ENCODE measurements around the gene USF3. TPM values are rescaled to one million over a fixed set of nuclear protein-coding genes. Genes with fewer than 3 reads are reported as not detected.

Gene USF3
- 10 to 100 TPM; 14.6 to 19.9 TPM for total RNA-seq

GRCh38 chr3:113695786-113696645, at the start of gene USF3:
Gene USF3, minus strand, starts transcription at chr3:113696642. Its CDS starts 21,764 bp downstream, at chr3:113674878.
- peak within 1 kb of the TSS; percentile 90 for H3K4me3 Mint-ChIP-seq
- ATAC-seq (replicated peaks): peak; percentile 72
- H3K27me3 Mint-ChIP-seq: no peaks in the 10 kb centered on the region
- H3K4me1 Mint-ChIP-seq: peaks cover 13% of the 10 kb centered on the region
- no peaks in the 10 kb centered on the region for H3K9me3 Mint-ChIP-seq
- H3K27ac Mint-ChIP-seq: peak within 1 kb of the TSS; percentile 90
- H3K36me3 Mint-ChIP-seq (ENCODE audit: low read depth): no peaks in the 10 kb centered on the region

- Mint-ChIP-seq H3K27me3 (no peaks in the 10 kb centered on the region), H3K27ac (peak within 1 kb of the TSS; percentile 100), H3K9me3 (no peaks in the 10 kb centered on the region), H3K4me1 (peaks cover 52% of the 10 kb centered on the region), H3K4me3 (peak within 1 kb of the TSS; percentile 98), H3K36me3 (ENCODE audit: low read depth) (peaks cover 62% of the 10 kb centered on the region)
- ATAC-seq (replicated peaks): peak; percentile 72
Measured at GRCh38 chr3:113745756-113746547, 49.5 kb upstream of the USF3 start, which contains the start of gene NAA50. Gene NAA50, minus strand, starts transcription at chr3:113746249. Its CDS starts 300 bp downstream, at chr3:113745949.

GRCh38 chr3:113744941-113745755, 48.7 kb upstream of the USF3 start:
- Mint-ChIP-seq H3K9me3 (no peaks in the 10 kb centered on the region), H3K36me3 (ENCODE audit: low read depth) (peaks cover 70% of the 10 kb centered on the region), H3K4me3 (peak overlapping the region; percentile 98), H3K4me1 (peaks cover 54% of the 10 kb centered on the region), H3K27me3 (no peaks in the 10 kb centered on the region), H3K27ac (peak overlapping the region; percentile 100)
- peak; percentile 71 for ATAC-seq (replicated peaks)

- Mint-ChIP-seq H3K4me1 (peaks cover 48% of the 10 kb centered on the region), H3K9me3 (no peaks in the 10 kb centered on the region), H3K4me3 (peak overlapping the region; percentile 98), H3K27ac (peak overlapping the region; percentile 100), H3K36me3 (ENCODE audit: low read depth) (peaks cover 78% of the 10 kb centered on the region), H3K27me3 (no peaks in the 10 kb centered on the region)
- no peak for ATAC-seq (replicated peaks)
Measured at GRCh38 chr3:113743006-113743630, 46.7 kb upstream of the USF3 start.

- Mint-ChIP-seq H3K27ac (peak overlapping the region; percentile 68), H3K4me1 (peaks cover 58% of the 10 kb centered on the region), H3K36me3 (ENCODE audit: low read depth) (peaks cover 75% of the 10 kb centered on the region), H3K9me3 (no peaks in the 10 kb centered on the region), H3K4me3 (peak overlapping the region; percentile 98), H3K27me3 (no peaks in the 10 kb centered on the region)
- ATAC-seq (replicated peaks): no peak
Measured at GRCh38 chr3:113741620-113742019, 45.2 kb upstream of the USF3 start.

- Mint-ChIP-seq H3K27ac (peak overlapping the region; percentile 68), H3K4me1 (peaks cover 55% of the 10 kb centered on the region), H3K9me3 (no peaks in the 10 kb centered on the region), H3K27me3 (no peaks in the 10 kb centered on the region), H3K36me3 (ENCODE audit: low read depth) (peaks cover 75% of the 10 kb centered on the region), H3K4me3 (peak overlapping the region; percentile 98)
- ATAC-seq (replicated peaks): no peak
Measured at GRCh38 chr3:113741086-113741485, 44.6 kb upstream of the USF3 start.

GRCh38 chr3:113736548-113737089, 40.2 kb upstream of the USF3 start:
- Mint-ChIP-seq H3K36me3 (ENCODE audit: low read depth) (peaks cover 73% of the 10 kb centered on the region), H3K27me3 (no peaks in the 10 kb centered on the region), H3K4me1 (peaks cover 46% of the 10 kb centered on the region), H3K27ac (peak overlapping the region; percentile 87), H3K9me3 (no peaks in the 10 kb centered on the region), H3K4me3 (peak overlapping the region; percentile 39)
- ATAC-seq (replicated peaks): peak; percentile 64

- H3K27me3 Mint-ChIP-seq: no peaks in the 10 kb centered on the region
- no peak for ATAC-seq (replicated peaks)
- no peaks in the 10 kb centered on the region for H3K9me3 Mint-ChIP-seq
- H3K27ac Mint-ChIP-seq: no peak overlapping the region
- H3K4me3 Mint-ChIP-seq: no peak overlapping the region
- peaks cover 90% of the 10 kb centered on the region for H3K36me3 Mint-ChIP-seq (ENCODE audit: low read depth)
- peaks cover 21% of the 10 kb centered on the region for H3K4me1 Mint-ChIP-seq
Measured at GRCh38 chr3:113731694-113732093, 35.3 kb upstream of the USF3 start.

- Mint-ChIP-seq H3K27ac (no peak overlapping the region), H3K27me3 (no peaks in the 10 kb centered on the region), H3K4me1 (peaks cover 20% of the 10 kb centered on the region), H3K36me3 (ENCODE audit: low read depth) (peaks cover 87% of the 10 kb centered on the region), H3K9me3 (no peaks in the 10 kb centered on the region), H3K4me3 (no peak overlapping the region)
- ATAC-seq (replicated peaks): no peak
Measured at GRCh38 chr3:113730550-113730949, 34.1 kb upstream of the USF3 start.

- H3K27me3 Mint-ChIP-seq: no peaks in the 10 kb centered on the region
- no peak for ATAC-seq (replicated peaks)
- H3K4me1 Mint-ChIP-seq: peaks cover 21% of the 10 kb centered on the region
- H3K9me3 Mint-ChIP-seq: no peaks in the 10 kb centered on the region
- no peak overlapping the region for H3K27ac Mint-ChIP-seq
- H3K36me3 Mint-ChIP-seq (ENCODE audit: low read depth): peaks cover 83% of the 10 kb centered on the region
- no peak overlapping the region for H3K4me3 Mint-ChIP-seq
Measured at GRCh38 chr3:113728661-113729060, 32.2 kb upstream of the USF3 start.

GRCh38 chr3:113721636-113722035, 25.2 kb upstream of the USF3 start:
- no peak overlapping the region for H3K4me3 Mint-ChIP-seq
- no peak overlapping the region for H3K27ac Mint-ChIP-seq
- no peak for ATAC-seq (replicated peaks)
- H3K27me3 Mint-ChIP-seq: no peaks in the 10 kb centered on the region
- H3K36me3 Mint-ChIP-seq (ENCODE audit: low read depth): peaks cover 84% of the 10 kb centered on the region
- no peaks in the 10 kb centered on the region for H3K9me3 Mint-ChIP-seq
- H3K4me1 Mint-ChIP-seq: peaks cover 17% of the 10 kb centered on the region

- H3K27ac Mint-ChIP-seq: peak overlapping the region; percentile 27
- no peaks in the 10 kb centered on the region for H3K27me3 Mint-ChIP-seq
- no peak for ATAC-seq (replicated peaks)
- no peak overlapping the region for H3K4me3 Mint-ChIP-seq
- H3K9me3 Mint-ChIP-seq: no peaks in the 10 kb centered on the region
- H3K36me3 Mint-ChIP-seq (ENCODE audit: low read depth): peaks cover 89% of the 10 kb centered on the region
- H3K4me1 Mint-ChIP-seq: peaks cover 15% of the 10 kb centered on the region
Measured at GRCh38 chr3:113719758-113720157, 23.3 kb upstream of the USF3 start.

GRCh38 chr3:113719294-113719693, 22.9 kb upstream of the USF3 start:
- ATAC-seq (replicated peaks): no peak
- H3K27ac Mint-ChIP-seq: peak overlapping the region; percentile 27
- no peaks in the 10 kb centered on the region for H3K27me3 Mint-ChIP-seq
- H3K4me1 Mint-ChIP-seq: peaks cover 12% of the 10 kb centered on the region
- H3K9me3 Mint-ChIP-seq: no peaks in the 10 kb centered on the region
- no peak overlapping the region for H3K4me3 Mint-ChIP-seq
- H3K36me3 Mint-ChIP-seq (ENCODE audit: low read depth): peaks cover 86% of the 10 kb centered on the region

Measured in activated T-helper 17 cell treated with anti-CD3 and anti-CD28 coated beads, Interleukin-2, amount 50 U/mL, for 72 hours (primary cell).